ENCODE results near the gene CDK4.
A peak's percentile ranks its signal among the peaks of the same experiment; 100 is the strongest.

CDK4 gene

GRCh38 chr12:57751788-57752667 lies at the start of gene CDK4:
TSS of gene CDK4 (minus strand) at chr12:57752310. CDS start at chr12:57751717, 593 bp downstream.
- peak within 1 kb of the TSS; percentile 94 for H3K27ac Mint-ChIP-seq
- peak within 1 kb of the TSS; percentile 98 for H3K4me3 Mint-ChIP-seq
- H3K27me3 Mint-ChIP-seq = peaks cover 4% of the 10 kb centered on the region
- CTCF ChIA-PET = interaction anchor here (0.8 to 1.0 kb wide), 3 partner anchors 13 to 293 kb away, joined by 3 to 4 read pairs (median 3); no protein-coding TSS in a partner anchor
- H3K9me3 Mint-ChIP-seq = no peaks in the 10 kb centered on the region
- peaks cover 43% of the 10 kb centered on the region for H3K36me3 Mint-ChIP-seq
- peak; percentile 100 for DNase-seq
- peaks cover 60% of the 10 kb centered on the region for H3K4me1 Mint-ChIP-seq

- Mint-ChIP-seq H3K36me3 (peaks cover 33% of the 10 kb centered on the region), H3K4me3 (no peak overlapping the region), H3K27ac (peak overlapping the region; percentile 34)
Measured at GRCh38 chr12:57800965-57801364, 48.9 kb upstream of the CDK4 start.

GRCh38 chr12:57797933-57798332 lies 45.8 kb upstream of the CDK4 start:
- H3K4me3 Mint-ChIP-seq = no peak overlapping the region
- no peak for DNase-seq
- peaks cover 46% of the 10 kb centered on the region for H3K36me3 Mint-ChIP-seq
- H3K27ac Mint-ChIP-seq = no peak overlapping the region
- CTCF ChIA-PET = interaction anchor here (0.8 to 7.9 kb wide), 3 partner anchors 15 to 104 kb away, joined by 3 to 147 read pairs (median 3); partner anchors contain the start of genes AVIL and TSFM
- no peaks in the 10 kb centered on the region for H3K27me3 Mint-ChIP-seq
- no peaks in the 10 kb centered on the region for H3K9me3 Mint-ChIP-seq
- H3K4me1 Mint-ChIP-seq = no peaks in the 10 kb centered on the region

More at GRCh38 chr12:57800965-57801364, 48.9 kb upstream of the CDK4 start:
- H3K4me1 Mint-ChIP-seq = no peaks in the 10 kb centered on the region
- CTCF ChIA-PET = interaction anchor here (1.0 to 7.9 kb wide), 4 partner anchors 15 to 101 kb away, joined by 3 to 147 read pairs (median 8); partner anchors contain the start of gene TSFM
- H3K27me3 Mint-ChIP-seq = no peaks in the 10 kb centered on the region
- no peaks in the 10 kb centered on the region for H3K9me3 Mint-ChIP-seq
- no peak for DNase-seq

- Mint-ChIP-seq H3K9me3 (no peaks in the 10 kb centered on the region), H3K4me3 (no peak overlapping the region), H3K36me3 (peaks cover 45% of the 10 kb centered on the region), H3K4me1 (no peaks in the 10 kb centered on the region), H3K27ac (no peak overlapping the region), H3K27me3 (no peaks in the 10 kb centered on the region)
- DNase-seq = no peak
- CTCF ChIA-PET = interaction anchor here (1.5 kb wide), 1 partner anchor 108 kb away, joined by 3 read pairs; no protein-coding TSS in a partner anchor
Measured at GRCh38 chr12:57796996-57797395, 44.9 kb upstream of the CDK4 start.

GRCh38 chr12:57795354-57795753 lies 43.2 kb upstream of the CDK4 start:
- Mint-ChIP-seq H3K36me3 (peaks cover 47% of the 10 kb centered on the region), H3K27me3 (no peaks in the 10 kb centered on the region), H3K4me1 (no peaks in the 10 kb centered on the region), H3K9me3 (no peaks in the 10 kb centered on the region), H3K4me3 (no peak overlapping the region), H3K27ac (no peak overlapping the region)
- CTCF ChIA-PET = interaction anchor here (1.5 to 2.6 kb wide), 2 partner anchors 13 to 110 kb away, joined by 3 to 13 read pairs; partner anchors contain the start of gene TSFM
- no peak for DNase-seq

GRCh38 chr12:57793920-57794319 lies 41.8 kb upstream of the CDK4 start:
- CTCF ChIA-PET = interaction anchor here (1.1 to 3.5 kb wide), 5 partner anchors 9 to 126 kb away, joined by 3 to 24 read pairs (median 4); partner anchors contain the start of gene TSFM
- H3K4me3 Mint-ChIP-seq = no peak overlapping the region
- H3K4me1 Mint-ChIP-seq = no peaks in the 10 kb centered on the region
- no peaks in the 10 kb centered on the region for H3K9me3 Mint-ChIP-seq
- DNase-seq = no peak
- no peak overlapping the region for H3K27ac Mint-ChIP-seq
- no peaks in the 10 kb centered on the region for H3K27me3 Mint-ChIP-seq
- peaks cover 46% of the 10 kb centered on the region for H3K36me3 Mint-ChIP-seq

GRCh38 chr12:57783861-57784260 lies 31.8 kb upstream of the CDK4 start:
- Mint-ChIP-seq H3K36me3 (peaks cover 26% of the 10 kb centered on the region), H3K4me1 (peaks cover 45% of the 10 kb centered on the region), H3K27me3 (no peaks in the 10 kb centered on the region), H3K4me3 (peak overlapping the region; percentile 76), H3K9me3 (no peaks in the 10 kb centered on the region), H3K27ac (peak overlapping the region; percentile 39)
- CTCF ChIA-PET = interaction anchor here (0.7 to 2.6 kb wide), 5 partner anchors 11 to 119 kb away, joined by 3 to 13 read pairs (median 10); no protein-coding TSS in a partner anchor
- no peak for DNase-seq

GRCh38 chr12:57783466-57783801 lies 31.3 kb upstream of the CDK4 start:
- H3K4me1 Mint-ChIP-seq = peaks cover 48% of the 10 kb centered on the region

GRCh38 chr12:57782608-57783465 lies 30.7 kb upstream of the CDK4 start, which contains the start of gene TSFM:
TSS of gene TSFM (plus strand) at chr12:57782787. CDS start at chr12:57782802, 15 bp downstream.
- peaks cover 21% of the 10 kb centered on the region for H3K36me3 Mint-ChIP-seq

More at GRCh38 chr12:57783466-57783801, 31.3 kb upstream of the CDK4 start:
- H3K36me3 Mint-ChIP-seq = peaks cover 23% of the 10 kb centered on the region
- no peaks in the 10 kb centered on the region for H3K27me3 Mint-ChIP-seq
- CTCF ChIA-PET = interaction anchor here (0.9 to 2.6 kb wide), 9 partner anchors 9 to 120 kb away, joined by 3 to 13 read pairs (median 6); no protein-coding TSS in a partner anchor
- H3K27ac Mint-ChIP-seq = peak overlapping the region; percentile 95
- no peak for DNase-seq
- peak overlapping the region; percentile 99 for H3K4me3 Mint-ChIP-seq
- no peaks in the 10 kb centered on the region for H3K9me3 Mint-ChIP-seq

GRCh38 chr12:57782243-57782607 lies 30.1 kb upstream of the CDK4 start:
- Mint-ChIP-seq H3K4me3 (peak overlapping the region; percentile 99), H3K9me3 (no peaks in the 10 kb centered on the region), H3K27ac (peak overlapping the region; percentile 95), H3K4me1 (peaks cover 50% of the 10 kb centered on the region), H3K36me3 (peaks cover 19% of the 10 kb centered on the region), H3K27me3 (no peaks in the 10 kb centered on the region)
- CTCF ChIA-PET = interaction anchor here (1.0 to 2.6 kb wide), 7 partner anchors 12 to 123 kb away, joined by 3 to 13 read pairs (median 7); no protein-coding TSS in a partner anchor
- no peak for DNase-seq

More at GRCh38 chr12:57782608-57783465, 30.7 kb upstream of the CDK4 start, which contains the start of gene TSFM:
- Mint-ChIP-seq H3K4me1 (peaks cover 50% of the 10 kb centered on the region), H3K9me3 (no peaks in the 10 kb centered on the region), H3K4me3 (peak within 1 kb of the TSS; percentile 99), H3K27me3 (no peaks in the 10 kb centered on the region), H3K27ac (peak within 1 kb of the TSS; percentile 95)
- CTCF ChIA-PET = interaction anchor here (0.7 to 2.6 kb wide), 10 partner anchors 9 to 120 kb away, joined by 3 to 13 read pairs (median 6); no protein-coding TSS in a partner anchor
- peak; percentile 98 for DNase-seq

- Mint-ChIP-seq H3K36me3 (peaks cover 19% of the 10 kb centered on the region), H3K4me1 (peaks cover 50% of the 10 kb centered on the region), H3K27ac (peak overlapping the region; percentile 77), H3K4me3 (no peak overlapping the region), H3K27me3 (no peaks in the 10 kb centered on the region), H3K9me3 (no peaks in the 10 kb centered on the region)
- CTCF ChIA-PET = interaction anchor here (1.1 to 2.6 kb wide), 7 partner anchors 9 to 123 kb away, joined by 4 to 13 read pairs (median 7); partner anchors contain the start of genes EEF1AKMT3 and METTL1
- no peak for DNase-seq
Measured at GRCh38 chr12:57781801-57782200, 29.7 kb upstream of the CDK4 start.

- Mint-ChIP-seq H3K4me1 (peaks cover 48% of the 10 kb centered on the region), H3K27ac (peak overlapping the region; percentile 77), H3K4me3 (no peak overlapping the region), H3K9me3 (no peaks in the 10 kb centered on the region), H3K27me3 (no peaks in the 10 kb centered on the region), H3K36me3 (peaks cover 15% of the 10 kb centered on the region)
- DNase-seq = no peak
- CTCF ChIA-PET = interaction anchor here (1.1 to 2.6 kb wide), 7 partner anchors 9 to 124 kb away, joined by 4 to 13 read pairs (median 7); partner anchors contain the start of genes EEF1AKMT3 and METTL1
Measured at GRCh38 chr12:57781244-57781643, 29.1 kb upstream of the CDK4 start.

- CTCF ChIA-PET = interaction anchor here (1.1 to 2.0 kb wide), 8 partner anchors 14 to 125 kb away, joined by 4 to 10 read pairs (median 6); no protein-coding TSS in a partner anchor
- H3K4me1 Mint-ChIP-seq = peaks cover 50% of the 10 kb centered on the region
- H3K9me3 Mint-ChIP-seq = no peaks in the 10 kb centered on the region
- no peak overlapping the region for H3K4me3 Mint-ChIP-seq
- H3K27me3 Mint-ChIP-seq = no peaks in the 10 kb centered on the region
- no peak for DNase-seq
- H3K27ac Mint-ChIP-seq = peak overlapping the region; percentile 77
- peaks cover 15% of the 10 kb centered on the region for H3K36me3 Mint-ChIP-seq
Measured at GRCh38 chr12:57780284-57780897, 28.3 kb upstream of the CDK4 start.
